DOHH2 (cell line): ENCODE measurements around the gene KLK2.

ENCODE experiments used
- H3F3A ChIP-seq: fragments of 200-600 bp; sonication (generic), shearing (Covaris generic); 2 replicates; pipeline ENCODE4 v1.6.0; 2016; ENCODE audit warnings: antibody characterized with exemption, mild to moderate bottlenecking; ENCODE audit not compliant: control insufficient read depth, insufficient read depth
- H3K27ac ChIP-seq: fragments of 200-600 bp; sonication (generic); 2 replicates; pipeline ENCODE4 v1.5.1; 2014; ENCODE audit warnings: low read depth, mild to moderate bottlenecking, low read length, moderate library complexity
- H3K27me3 ChIP-seq: fragments of 200-600 bp; sonication (generic); 2 replicates; pipeline ENCODE4 v1.6.1; 2014; ENCODE audit warnings: mild to moderate bottlenecking, low read length, mixed read lengths; ENCODE audit not compliant: control insufficient read depth
- H3K36me3 ChIP-seq: fragments of 200-600 bp; sonication (generic); 2 replicates; pipeline ENCODE4 v1.6.1; 2014; ENCODE audit warnings: mild to moderate bottlenecking, low read length, moderate library complexity, mixed read lengths; ENCODE audit not compliant: control insufficient read depth
- H3K4me1 ChIP-seq: fragments of 200-600 bp; sonication (generic); 2 replicates; pipeline ENCODE4 v1.6.1; 2014; ENCODE audit warnings: mild to moderate bottlenecking, low read length, mixed read lengths; ENCODE audit not compliant: control insufficient read depth
- H3K4me2 ChIP-seq: fragments of 200-600 bp; sonication (generic); 2 replicates; pipeline ENCODE4 v1.6.0; 2014; ENCODE audit warnings: mild to moderate bottlenecking, low read length, moderate library complexity
- H3K4me3 ChIP-seq: fragments of 200-600 bp; sonication (generic); 2 replicates; pipeline ENCODE4 v1.5.1; 2014; ENCODE audit warnings: mild to moderate bottlenecking, low read length, mixed read lengths
- H3K79me2 ChIP-seq: fragments of 200-600 bp; sonication (generic); 2 replicates; pipeline ENCODE4 v1.6.1; 2014; ENCODE audit warnings: mild to moderate bottlenecking, low read length, mixed read lengths; ENCODE audit not compliant: control insufficient read depth
- H3K9me2 ChIP-seq: fragments of 200-600 bp; sonication (generic); replicated peaks from 2 replicates; pipeline ENCODE4 v1.6.1; 2014; ENCODE audit warnings: mild to moderate bottlenecking, low read length, mixed read lengths; ENCODE audit not compliant: control insufficient read depth
- H3K9me3 ChIP-seq: fragments of 200-600 bp; sonication (generic); 2 replicates; pipeline ENCODE4 v1.6.1; 2014; ENCODE audit warnings: antibody characterized with exemption, low read length, mixed read lengths; ENCODE audit not compliant: control insufficient read depth, insufficient read depth
- H4K20me1 ChIP-seq: fragments of 200-600 bp; sonication (generic); 2 replicates; pipeline ENCODE4 v1.6.0; 2014; ENCODE audit warnings: low read depth, mild to moderate bottlenecking, antibody characterized with exemption, low read length, moderate library complexity; ENCODE audit not compliant: control insufficient read depth, insufficient read depth
- CTCF ChIP-seq: fragments of 200-600 bp; sonication (generic); IDR thresholded peaks from one replicate; pipeline ENCODE4 v1.5.1; 2014; ENCODE audit warnings: antibody characterized with exemption, mild to moderate bottlenecking, low read depth, low read length; ENCODE audit not compliant: poor library complexity, severe bottlenecking
- EZH2phosphoT487 ChIP-seq: fragments of 200-600 bp; sonication (generic); IDR thresholded peaks from 2 replicates; pipeline ENCODE4 v1.6.1; 2017; ENCODE audit warnings: borderline replicate concordance, mild to moderate bottlenecking, antibody characterized with exemption, low read length, moderate library complexity, mixed read lengths

Gene KLK2

GRCh38 chr19:50832666-50833065 lies 40.6 kb upstream of the KLK2 start:
- Histone ChIP-seq H4K20me1 (no peaks in the 10 kb centered on the region), H3K9me2 (no peaks in the 10 kb centered on the region), H3K4me2 (no peak overlapping the region), H3K79me2 (no peaks in the 10 kb centered on the region), H3K36me3 (no peaks in the 10 kb centered on the region), H3F3A (no peaks in the 10 kb centered on the region), H3K4me1 (peaks cover 13% of the 10 kb centered on the region), H3K27ac (no peak overlapping the region), H3K27me3 (peaks cover 26% of the 10 kb centered on the region), H3K4me3 (no peak overlapping the region), H3K9me3 (no peaks in the 10 kb centered on the region)
- TF ChIP-seq EZH2phosphoT487 (no peak), CTCF (no peak)

GRCh38 chr19:50833117-50833801 lies 40.0 kb upstream of the KLK2 start, which contains the start of gene KLK15:
TSS of gene KLK15 (minus strand) at chr19:50833574. CDS start at chr19:50831492, 2,082 bp downstream.
- no peaks in the 10 kb centered on the region for H3K9me3 ChIP-seq
- H3K9me2 ChIP-seq = no peaks in the 10 kb centered on the region
- no peaks in the 10 kb centered on the region for H4K20me1 ChIP-seq
- H3K27ac ChIP-seq = no peak within 1 kb of the TSS
- TF ChIP-seq CTCF = no peak
- no peak for TF ChIP-seq EZH2phosphoT487
- no peak within 1 kb of the TSS for H3K4me2 ChIP-seq
- no peak within 1 kb of the TSS for H3K4me3 ChIP-seq
- H3K36me3 ChIP-seq = no peaks in the 10 kb centered on the region
- H3F3A ChIP-seq = no peaks in the 10 kb centered on the region
- no peaks in the 10 kb centered on the region for H3K79me2 ChIP-seq
- peaks cover 13% of the 10 kb centered on the region for H3K4me1 ChIP-seq
- peaks cover 26% of the 10 kb centered on the region for H3K27me3 ChIP-seq

GRCh38 chr19:50833802-50834167 lies 39.5 kb upstream of the KLK2 start:
- peaks cover 13% of the 10 kb centered on the region for H3K4me1 ChIP-seq
- H3K27me3 ChIP-seq = peaks cover 26% of the 10 kb centered on the region
- H3F3A ChIP-seq = no peaks in the 10 kb centered on the region
- H3K9me2 ChIP-seq = no peaks in the 10 kb centered on the region
- H3K79me2 ChIP-seq = no peaks in the 10 kb centered on the region
- no peak overlapping the region for H3K4me3 ChIP-seq
- H3K27ac ChIP-seq = no peak overlapping the region
- no peaks in the 10 kb centered on the region for H3K36me3 ChIP-seq
- H4K20me1 ChIP-seq = no peaks in the 10 kb centered on the region
- no peak overlapping the region for H3K4me2 ChIP-seq
- TF ChIP-seq CTCF (no peak), EZH2phosphoT487 (no peak)
- H3K9me3 ChIP-seq = no peaks in the 10 kb centered on the region
